ENCODE measurements around the gene SGSH.

- TF ChIP-seq EP300 (IDR thresholded peaks at IDR 0.05): no peak
- TF ChIP-seq POLR2A (IDR thresholded peaks at IDR 0.05): no peak
These were observed 425 bp downstream of the SGSH start for GRCh38 chr17:80219763-80220053.

Data from tibial nerve (tissue), 3 donors.